GM19438 (cell line): ENCODE results near the gene STXBP4.

Experiments used
- ATAC-seq: cut with Tn5 transposase; IDR thresholded peaks from one replicate; pipeline ENCODE4 v1.9.1; 2021; ENCODE audit warnings: low read depth; ENCODE audit not compliant: unreplicated experiment

Gene STXBP4

GRCh38 chr17:55110521-55110920, 142.0 kb downstream of the STXBP4 start:
- no peak for ATAC-seq

GRCh38 chr17:55114283-55114682, 145.7 kb downstream of the STXBP4 start:
- ATAC-seq: no peak

GRCh38 chr17:55116440-55116914, 147.9 kb downstream of the STXBP4 start:
- no peak for ATAC-seq

DNA sequence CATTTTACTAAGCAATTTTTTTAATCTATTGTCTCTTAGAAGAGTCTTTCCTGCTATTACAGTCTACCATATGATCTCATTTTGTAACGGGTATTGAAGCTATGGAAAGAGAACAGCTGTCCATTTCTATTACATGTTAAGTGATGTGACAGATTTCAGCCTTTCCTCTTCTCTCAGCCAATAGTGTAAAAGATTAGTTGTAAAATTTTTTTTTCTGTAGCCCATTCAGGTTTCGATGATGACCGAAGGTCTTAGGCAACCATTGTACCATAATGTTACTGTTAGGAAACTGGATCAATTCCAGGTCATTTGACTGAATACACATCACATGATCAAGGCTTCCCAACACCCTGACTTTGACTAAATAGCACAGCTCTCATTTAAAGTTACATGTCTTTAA, 148.6 kb downstream of the STXBP4 start:
- ATAC-seq: no peak

- ATAC-seq: no peak
Measured at GRCh38 chr17:55120651-55121050, 152.1 kb downstream of the STXBP4 start.

DNA sequence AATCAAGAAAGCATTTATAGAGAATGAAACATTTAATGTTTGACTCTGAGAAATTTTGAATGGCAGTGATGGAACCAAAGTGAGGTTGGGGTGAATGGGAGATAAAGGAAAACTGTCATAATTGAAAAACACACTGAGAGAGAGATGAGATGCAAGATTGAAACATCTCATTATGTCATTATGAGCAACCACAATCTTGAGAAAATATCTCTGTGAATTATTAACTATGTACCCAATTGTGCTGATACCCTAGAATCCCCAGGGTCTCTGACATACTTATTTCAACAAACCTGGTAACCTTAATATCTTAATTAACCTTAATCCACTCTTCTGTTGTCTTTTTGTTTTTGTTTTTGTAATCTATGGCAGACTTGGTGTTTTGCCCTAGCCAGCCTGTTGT, 152.7 kb downstream of the STXBP4 start:
- ATAC-seq: no peak

DNA sequence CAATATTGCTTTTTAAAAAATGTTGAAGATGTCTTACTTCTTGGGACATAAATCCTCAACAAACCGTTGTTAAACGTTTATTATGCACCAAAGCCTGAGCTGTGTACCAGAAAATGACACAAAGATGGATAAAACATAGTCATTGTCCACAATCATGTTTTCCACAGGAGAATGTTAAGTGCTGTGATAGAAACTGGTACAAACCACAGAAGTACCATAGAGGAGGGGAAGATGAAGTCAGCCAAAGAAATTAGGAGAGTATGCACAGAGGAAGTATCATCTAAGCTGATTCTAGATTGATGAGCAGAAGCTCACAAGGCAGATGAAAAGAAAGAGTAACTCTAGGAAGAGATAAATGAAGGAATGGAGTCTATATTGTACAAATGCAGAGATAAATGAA, 153.5 kb downstream of the STXBP4 start:
- no peak for ATAC-seq

GRCh38 chr17:55124730-55125360, 156.3 kb downstream of the STXBP4 start:
- no peak for ATAC-seq

- no peak for ATAC-seq
Measured at GRCh38 chr17:55133583-55133982, 165.0 kb downstream of the STXBP4 start.

GRCh38 chr17:55134486-55135157, 166.1 kb downstream of the STXBP4 start:
- no peak for ATAC-seq

DNA sequence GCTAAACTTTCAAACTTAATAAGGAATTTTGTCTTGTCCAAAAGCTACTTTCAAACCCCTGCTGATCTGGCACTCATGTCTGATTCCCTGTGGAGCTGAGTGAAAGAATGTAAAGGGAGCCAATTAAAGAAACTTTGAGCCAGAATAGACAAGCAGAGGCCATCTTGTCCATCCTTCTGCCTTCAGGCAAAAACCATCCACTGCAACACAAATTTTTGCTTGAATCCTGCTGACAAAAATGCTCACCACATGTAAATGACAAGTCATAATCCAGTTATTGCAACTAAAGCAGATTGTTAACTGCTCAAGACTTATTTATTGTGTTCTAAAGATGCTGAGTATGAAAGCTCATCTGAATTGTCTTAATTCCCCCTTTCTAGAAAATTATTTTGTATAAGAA, 172.2 kb downstream of the STXBP4 start:
- no peak for ATAC-seq

DNA sequence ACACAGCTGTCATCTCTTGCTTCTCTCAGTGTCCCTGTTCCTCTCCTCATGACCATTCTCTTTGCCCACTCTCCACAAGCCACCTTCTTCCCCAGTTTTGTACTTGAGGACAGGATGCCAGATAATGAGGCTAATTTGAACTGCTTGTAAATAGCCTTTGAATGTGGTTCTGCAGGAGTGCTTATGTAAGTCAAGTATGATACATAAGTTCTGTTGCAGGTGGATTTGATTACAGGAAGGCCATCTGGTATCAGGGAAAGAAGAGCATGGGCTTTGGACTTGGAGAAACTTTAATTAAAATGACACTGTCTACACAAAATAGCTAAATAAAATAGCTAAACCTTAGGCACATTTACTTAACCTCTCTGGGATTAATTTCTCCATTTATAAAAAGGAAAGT, 176.0 kb downstream of the STXBP4 start:
- ATAC-seq: no peak

- ATAC-seq: no peak
Measured at GRCh38 chr17:55149485-55149884, 180.9 kb downstream of the STXBP4 start.

- ATAC-seq: no peak
Measured at GRCh38 chr17:55152236-55152635, 183.7 kb downstream of the STXBP4 start.

- ATAC-seq: no peak
Measured at GRCh38 chr17:55154101-55154500, 185.5 kb downstream of the STXBP4 start.

DNA sequence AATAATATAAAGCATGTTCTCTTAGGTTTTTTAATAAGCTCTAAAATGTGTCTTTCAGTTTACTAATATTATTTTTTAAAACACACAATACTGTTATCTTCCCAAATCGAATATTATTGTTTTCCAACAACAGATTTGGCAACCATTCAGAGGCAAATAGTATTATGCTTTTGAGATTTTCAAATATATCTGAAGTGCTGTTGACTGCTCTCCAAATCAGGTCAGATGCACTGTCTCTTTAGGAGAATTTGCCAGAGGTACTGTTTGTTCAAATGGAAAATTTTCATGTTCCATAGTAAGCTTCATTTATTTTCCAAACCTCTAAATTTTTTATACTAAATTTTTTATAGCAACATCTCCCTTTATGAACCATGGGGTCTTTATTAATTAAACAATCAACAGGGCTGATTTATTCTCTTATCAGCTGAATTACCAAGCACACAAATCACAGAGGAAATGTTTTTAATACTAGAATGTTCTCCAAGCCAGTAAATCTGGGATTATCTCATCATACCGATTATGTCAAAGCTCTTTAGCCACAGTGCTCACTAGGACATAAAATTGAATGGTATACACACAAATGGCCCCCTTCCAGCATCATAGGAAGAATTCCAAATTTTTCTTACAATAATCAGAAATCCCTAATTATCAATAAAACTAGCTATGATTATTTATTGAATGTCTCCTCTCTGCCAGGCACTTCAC, 187.4 kb downstream of the STXBP4 start:
- no peak for ATAC-seq

DNA sequence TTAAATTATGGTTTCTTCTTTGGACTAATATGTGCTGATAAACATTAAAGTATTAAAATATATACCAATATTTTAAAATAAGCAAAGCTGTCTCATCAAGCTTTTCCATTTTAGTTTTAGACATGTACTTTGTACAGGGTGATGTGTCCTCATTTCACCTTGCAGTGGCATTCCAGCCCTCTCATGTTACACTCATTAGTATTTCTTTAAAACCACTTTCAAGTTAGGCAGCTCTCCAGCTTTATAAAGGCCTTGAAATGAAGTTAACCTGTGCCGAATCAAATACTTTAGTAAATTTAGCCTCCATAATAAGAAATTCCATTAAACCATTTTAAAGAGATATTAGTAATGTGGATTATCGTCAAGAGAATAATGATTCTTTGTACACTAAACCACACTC, 188.6 kb downstream of the STXBP4 start:
- no peak for ATAC-seq

GRCh38 chr17:55158439-55158838, 189.9 kb downstream of the STXBP4 start:
- no peak for ATAC-seq

- no peak for ATAC-seq
Measured at GRCh38 chr17:55159251-55159650, 190.7 kb downstream of the STXBP4 start.

DNA sequence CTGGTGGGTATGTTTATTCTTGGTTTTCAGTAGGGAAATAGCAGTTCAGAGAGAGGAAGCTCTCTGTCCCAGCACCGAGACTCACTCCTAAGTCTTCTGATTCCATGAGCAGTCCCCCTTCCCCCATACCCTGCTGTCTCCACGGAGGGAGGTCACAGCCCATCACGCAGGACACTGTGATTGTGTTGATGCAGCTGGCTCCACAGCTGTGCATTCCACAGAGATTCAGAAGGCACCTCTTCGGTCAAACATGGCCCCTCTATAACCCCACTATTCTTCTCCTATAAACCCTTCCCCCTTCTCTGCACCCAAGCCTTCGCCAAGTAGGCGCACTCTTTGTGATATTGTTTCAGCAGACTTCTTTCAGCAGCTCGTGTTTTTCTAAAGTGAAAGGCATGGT, 191.9 kb downstream of the STXBP4 start:
- no peak for ATAC-seq

- ATAC-seq: no peak
Measured at GRCh38 chr17:55161935-55162555, 193.5 kb downstream of the STXBP4 start.
